OCI-LY7 (cell line): ENCODE results near the gene CCNL1. TPM values are rescaled to one million over a fixed set of nuclear protein-coding genes. Genes with fewer than 3 reads are reported as not detected.

Experiments
- BruUV-seq: library from RNA; stranded (reverse); fragments of 400-500 nt; replicated peaks from 2 replicates; lab custom pipeline; 2021; lab: Mats Ljungman, UMichigan
- CTCF ChIA-PET: fragments of 300-600 bp; sonication (Branson Sonifier 250); formaldehyde crosslinking; loops from one replicate; lab custom pipeline; 2022; ENCODE audit warnings: antibody characterized with exemption; ENCODE audit not compliant: unreplicated experiment; lab: Charles Lee
- POLR2A ChIA-PET: fragments of 300-600 bp; sonication (Branson Sonifier 250); formaldehyde crosslinking; loops from one replicate; lab custom pipeline; 2022; ENCODE audit warnings: antibody characterized with exemption; lab: Charles Lee
- DNase-seq: peaks from one replicate; pipeline ENCODE4 v3.0.0-alpha.2; 2015; ENCODE audit warnings: low spot score
- H2AFZ ChIP-seq: fragments of 200-600 bp; sonication (generic), shearing (Covaris generic); 2 replicates; pipeline ENCODE4 v1.6.1; 2014; ENCODE audit warnings: mild to moderate bottlenecking, antibody characterized with exemption, low read length, moderate library complexity
- H3K27ac ChIP-seq: fragments of 200-600 bp; sonication (generic); 2 replicates; pipeline ENCODE4 v1.5.1; 2014; ENCODE audit warnings: mixed run types, low read depth, mild to moderate bottlenecking, moderate library complexity, low read length, inconsistent platforms; ENCODE audit not compliant: poor library complexity, severe bottlenecking
- H3K36me3 ChIP-seq: fragments of 200-600 bp; sonication (generic); 2 replicates; pipeline ENCODE4 v1.6.1; 2014; ENCODE audit warnings: mild to moderate bottlenecking, antibody characterized with exemption, low read length, moderate library complexity, mixed read lengths; ENCODE audit not compliant: insufficient read depth
- H3K4me1 ChIP-seq: fragments of 200-600 bp; sonication (generic); 2 replicates; pipeline ENCODE4 v1.5.1; 2014; ENCODE audit warnings: mild to moderate bottlenecking, low read length; ENCODE audit not compliant: insufficient read depth, poor library complexity, severe bottlenecking
- H3K4me2 ChIP-seq: fragments of 200-600 bp; sonication (generic); 2 replicates; pipeline ENCODE4 v1.6.1; 2014; ENCODE audit warnings: mild to moderate bottlenecking, low read length
- H3K4me3 ChIP-seq: fragments of 200-600 bp; sonication (generic); 2 replicates; pipeline ENCODE4 v1.5.1; 2014; ENCODE audit warnings: mild to moderate bottlenecking, low read depth, low read length; ENCODE audit not compliant: poor library complexity, severe bottlenecking
- H3K79me2 ChIP-seq: fragments of 200-600 bp; sonication (generic); 2 replicates; pipeline ENCODE4 v1.6.1; 2016; ENCODE audit warnings: low read depth, mild to moderate bottlenecking, low read length, moderate library complexity, mixed read lengths; ENCODE audit not compliant: insufficient read depth
- H3K9me2 ChIP-seq: fragments of 200-600 bp; sonication (generic); 2 replicates; pipeline ENCODE4 v1.6.1; 2016; ENCODE audit warnings: mild to moderate bottlenecking, low read length, mixed read lengths; ENCODE audit not compliant: insufficient read depth
- H3K9me3 ChIP-seq: fragments of 200-600 bp; sonication (generic); 2 replicates; pipeline ENCODE4 v1.6.1; 2014; ENCODE audit warnings: mild to moderate bottlenecking, mixed run types, low read length, mixed read lengths
- H4K20me1 ChIP-seq: fragments of 200-600 bp; sonication (generic); 2 replicates; pipeline ENCODE4 v1.6.1; 2014; ENCODE audit warnings: mild to moderate bottlenecking, antibody characterized with exemption, low read length, moderate library complexity, mixed read lengths; ENCODE audit not compliant: insufficient read depth
- CTCF ChIP-seq: fragments of 200-600 bp; sonication (generic); conservative IDR thresholded peaks from 2 replicates; pipeline ENCODE4 v1.5.1; 2014; ENCODE audit warnings: mild to moderate bottlenecking, antibody characterized with exemption, low read length, moderate library complexity, mixed read lengths
- EZH2phosphoT487 ChIP-seq: fragments of 200-600 bp; sonication (generic); IDR thresholded peaks from 2 replicates; pipeline ENCODE4 v1.6.1; 2018; ENCODE audit warnings: low read depth, borderline replicate concordance, mild to moderate bottlenecking, mixed run types, antibody characterized with exemption, low read length, moderate library complexity, mixed read lengths
- intact Hi-C: fragments of 100-400 bp; cut with micrococcal nuclease; formaldehyde crosslinking; loops from one replicate; pipeline ENCODE4 v1.10.0; 2022; ENCODE audit not compliant: unreplicated experiment
- total RNA-seq, 2 experiments: library from RNA; depleted of rRNA in 1 of 2; stranded (reverse); fragments of >200 nt in 1 of 2; shearing (Covaris generic) in 1 of 2; gene quantifications; 2 replicates each; pipeline ENCODE4 v1.2.3, GENCODE V29; 2014 to 2022

The CCNL1 gene
- total RNA-seq, 2 experiments from 2014 or later = 158 to 280 TPM

GRCh38 chr3:157109267-157110141 lies 50.4 kb downstream of the CCNL1 start:
- no peaks in the 10 kb centered on the region for H3K79me2 ChIP-seq
- H3K9me2 ChIP-seq = no peaks in the 10 kb centered on the region
- no peak for DNase-seq
- BruUV-seq = no TSS peak
- no peaks in the 10 kb centered on the region for H4K20me1 ChIP-seq
- ChIA-PET CTCF (interaction anchor here (1.0 kb wide), 1 partner anchor 20 kb away, joined by 5 read pairs; no protein-coding TSS in a partner anchor), POLR2A (interaction anchor here (0.6 to 8.5 kb wide), 8 partner anchors 8 to 39 kb away, joined by 3 to 171 read pairs (median 4); no protein-coding TSS in a partner anchor)
- H3K4me2 ChIP-seq = no peak overlapping the region
- no peak overlapping the region for H3K27ac ChIP-seq
- intact Hi-C loops = no loop called here
- H3K36me3 ChIP-seq = no peaks in the 10 kb centered on the region
- H3K9me3 ChIP-seq = no peaks in the 10 kb centered on the region
- peaks cover 17% of the 10 kb centered on the region for H3K4me1 ChIP-seq
- no peak for TF ChIP-seq EZH2phosphoT487
- no peak overlapping the region for H3K4me3 ChIP-seq
- H2AFZ ChIP-seq = no peak overlapping the region

GRCh38 chr3:157107644-157108133 lies 52.3 kb downstream of the CCNL1 start:
- CTCF ChIA-PET = no interaction called here

More at GRCh38 chr3:157107644-157108133, 52.3 kb downstream of the CCNL1 start:
- H3K9me2 ChIP-seq = no peaks in the 10 kb centered on the region
- H3K4me3 ChIP-seq = no peak overlapping the region
- H3K4me1 ChIP-seq = peaks cover 34% of the 10 kb centered on the region
- intact Hi-C loops = no loop called here
- H3K27ac ChIP-seq = no peak overlapping the region
- no peaks in the 10 kb centered on the region for H3K9me3 ChIP-seq
- no peak overlapping the region for H3K4me2 ChIP-seq
- no peak for TF ChIP-seq EZH2phosphoT487
- TF ChIP-seq CTCF = no peak
- no TSS peak for BruUV-seq
- no peak overlapping the region for H2AFZ ChIP-seq
- no peaks in the 10 kb centered on the region for H3K79me2 ChIP-seq
- DNase-seq = no peak
- H4K20me1 ChIP-seq = no peaks in the 10 kb centered on the region
- H3K36me3 ChIP-seq = no peaks in the 10 kb centered on the region
- POLR2A ChIA-PET = interaction anchor here (1.0 to 8.5 kb wide), 3 partner anchors 10 to 18 kb away, joined by 3 to 171 read pairs (median 33); no protein-coding TSS in a partner anchor
